Kidney (tissue), 14 donors: ENCODE measurements around the gene CUX1. TPM values are rescaled to one million over a fixed set of nuclear protein-coding genes. Genes with fewer than 3 reads are reported as not detected.

Source experiments
- DNase-seq, 5 donors: peaks; one replicate each; pipeline ENCODE4 v3.0.0-alpha.2; 2013 to 2020
- FAIRE-seq: peaks from 2 replicates; lab custom pipeline; 2012; peaks lifted over from hg19 to GRCh38; lab: Jason Lieb, UNC
- H3K27ac ChIP-seq, 2 donors: one replicate each; pipeline ENCODE4 v1.7.0; 2013; ENCODE audit warnings: low read depth in 2 of 2, low read length in 2 of 2, inconsistent platforms in 1 of 2
- H3K27me3 ChIP-seq: one replicate; pipeline ENCODE4 v1.7.1; 2013; ENCODE audit warnings: low read length, inconsistent platforms; ENCODE audit not compliant: control insufficient read depth, insufficient read depth
- H3K36me3 ChIP-seq, 3 donors: one replicate each; pipeline versions ENCODE4 v1.7.0 to v1.7.1; 2013; ENCODE audit warnings: low read length in 3 of 3, control low read depth in 1 of 3, inconsistent platforms in 1 of 3; ENCODE audit not compliant: insufficient read depth in 3 of 3, control insufficient read depth in 2 of 3
- H3K4me1 ChIP-seq, 3 donors: one replicate each; pipeline versions ENCODE4 v1.7.0 to v1.7.1; 2013; ENCODE audit warnings: low read length in 3 of 3, inconsistent platforms in 1 of 3, low read depth in 1 of 3; ENCODE audit not compliant: control insufficient read depth in 2 of 3, insufficient read depth in 2 of 3
- H3K4me3 ChIP-seq, 3 donors: one replicate each; pipeline versions ENCODE4 v1.7.0 to v1.8.1; 2013; ENCODE audit warnings: low read length in 3 of 3, control low read depth in 1 of 3, inconsistent platforms in 1 of 3
- H3K9ac ChIP-seq, 3 donors: one replicate each; pipeline versions ENCODE4 v1.7.0 to v1.7.1; 2013; ENCODE audit warnings: low read length in 3 of 3, control low read depth in 1 of 3, inconsistent platforms in 1 of 3
- H3K9me3 ChIP-seq, 3 donors: one replicate each; pipeline versions ENCODE4 v1.7.0 to v1.7.1; 2013; ENCODE audit warnings: low read length in 3 of 3, control low read depth in 1 of 3, inconsistent platforms in 1 of 3; ENCODE audit not compliant: control insufficient read depth in 2 of 3, insufficient read depth in 1 of 3
- CTCF ChIP-seq: IDR thresholded peaks from 3 replicates; pipeline ENCODE4 v1.5.1; 2012; ENCODE audit warnings: mild to moderate bottlenecking, moderate library complexity, borderline replicate concordance; ENCODE audit not compliant: insufficient read depth; ENCODE audit errors: extremely low read depth
- intact Hi-C: fragments of 100-400 bp; cut with DNase I; formaldehyde crosslinking; loops from one replicate; pipeline ENCODE4 v1.11.1; 2022
- polyA plus RNA-seq: library from polyadenylated mRNA; stranded (reverse); fragments of 350-450 nt; fragmentation: Illumina TruSeq; extraction: RNeasy Lipid Tissue Mini Kit (QIAGEN cat#74804); gene quantifications from one replicate; pipeline ENCODE4 v1.2.3, GENCODE V29; 2014; ENCODE audit warnings: low read depth, low replicate concordance; ENCODE audit not compliant: insufficient read depth
- total RNA-seq: library from RNA; stranded (reverse); fragmentation: NEBNext Ultra II Directional; extraction: Animal tissue kit (Norgen Biotek cat#: 25700); gene quantifications from one replicate; pipeline ENCODE4 v1.2.1, GENCODE V29; 2021
- donor health status: control.
- donor health status: control.
- donor health status: control.
- donor health status: control.
- donor health status: control.
- donor health status: DM: yes; HTN: yes; CAD: no.
- donor health status: Normal renal cell carcinoma (clear cell type).

CUX1 gene
- total and polyA plus RNA-seq, 2 donors from 2014 or later, result 71.4 to 126 TPM

- Histone ChIP-seq H3K4me3 (no peak overlapping the region), H3K36me3 (no peaks in the 10 kb centered on the region), H3K9me3 (no peaks in the 10 kb centered on the region), H3K27me3 (no peaks in the 10 kb centered on the region), H3K9ac (no peak overlapping the region), H3K27ac (no peak overlapping the region), H3K4me1 (peaks cover 7 to 17% (median 15%) of the 10 kb centered on the region in 3 donors)
- intact Hi-C loops, result no loop called here
- no peak for TF ChIP-seq CTCF
- FAIRE-seq (no peak), DNase-seq (no peak)
Measured at GRCh38 chr7:101853684-101854083, 36.3 kb downstream of the CUX1 start.

DNA sequence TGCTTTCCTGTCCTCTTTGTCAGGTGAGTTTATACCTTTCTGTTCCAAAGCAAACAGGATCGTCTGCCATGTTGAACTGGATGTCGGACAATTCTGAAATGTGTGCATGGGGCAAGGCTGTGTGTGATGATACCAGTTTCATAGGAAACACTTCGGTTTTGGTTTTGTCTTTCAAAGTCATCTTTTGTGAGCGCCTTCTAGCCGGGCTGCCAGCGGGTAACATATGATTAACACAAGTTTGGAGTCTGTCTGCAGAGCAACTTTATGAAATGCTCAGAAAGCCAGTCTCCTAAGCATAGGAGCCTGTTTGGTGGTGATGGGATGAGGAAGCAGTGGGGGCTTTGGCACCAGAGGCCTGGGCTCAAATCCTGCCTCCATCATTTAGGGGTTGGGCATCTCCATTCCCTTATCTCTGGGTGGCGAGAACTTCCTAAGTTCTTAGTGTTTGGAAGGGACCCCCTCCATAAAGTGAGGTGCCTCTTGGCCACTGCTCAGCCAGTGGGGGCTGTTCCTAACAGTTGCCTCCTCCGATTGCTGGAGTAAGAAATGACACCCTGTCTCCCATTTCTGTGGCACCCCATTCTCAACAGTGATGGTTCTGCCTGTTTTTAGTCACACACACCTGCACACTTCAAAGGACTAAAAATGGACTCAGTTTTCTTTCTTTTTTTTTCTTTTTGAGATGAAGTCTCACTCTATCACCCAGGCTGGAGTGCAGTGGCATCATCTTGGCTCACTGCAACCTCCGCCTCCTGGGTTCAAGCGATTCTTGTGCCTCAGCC, 36.8 kb downstream of the CUX1 start:
- no peak for TF ChIP-seq CTCF
- H3K4me3 ChIP-seq, result no peak overlapping the region
- intact Hi-C loops, result no loop called here
- H3K27me3 ChIP-seq, result no peaks in the 10 kb centered on the region
- H3K36me3 ChIP-seq, result no peaks in the 10 kb centered on the region
- peaks cover 7 to 17% (median 15%) of the 10 kb centered on the region in 3 donors for H3K4me1 ChIP-seq
- no peak overlapping the region for H3K9ac ChIP-seq
- FAIRE-seq, result no peak
- H3K9me3 ChIP-seq, result no peaks in the 10 kb centered on the region
- no peak for DNase-seq
- no peak overlapping the region for H3K27ac ChIP-seq

DNA sequence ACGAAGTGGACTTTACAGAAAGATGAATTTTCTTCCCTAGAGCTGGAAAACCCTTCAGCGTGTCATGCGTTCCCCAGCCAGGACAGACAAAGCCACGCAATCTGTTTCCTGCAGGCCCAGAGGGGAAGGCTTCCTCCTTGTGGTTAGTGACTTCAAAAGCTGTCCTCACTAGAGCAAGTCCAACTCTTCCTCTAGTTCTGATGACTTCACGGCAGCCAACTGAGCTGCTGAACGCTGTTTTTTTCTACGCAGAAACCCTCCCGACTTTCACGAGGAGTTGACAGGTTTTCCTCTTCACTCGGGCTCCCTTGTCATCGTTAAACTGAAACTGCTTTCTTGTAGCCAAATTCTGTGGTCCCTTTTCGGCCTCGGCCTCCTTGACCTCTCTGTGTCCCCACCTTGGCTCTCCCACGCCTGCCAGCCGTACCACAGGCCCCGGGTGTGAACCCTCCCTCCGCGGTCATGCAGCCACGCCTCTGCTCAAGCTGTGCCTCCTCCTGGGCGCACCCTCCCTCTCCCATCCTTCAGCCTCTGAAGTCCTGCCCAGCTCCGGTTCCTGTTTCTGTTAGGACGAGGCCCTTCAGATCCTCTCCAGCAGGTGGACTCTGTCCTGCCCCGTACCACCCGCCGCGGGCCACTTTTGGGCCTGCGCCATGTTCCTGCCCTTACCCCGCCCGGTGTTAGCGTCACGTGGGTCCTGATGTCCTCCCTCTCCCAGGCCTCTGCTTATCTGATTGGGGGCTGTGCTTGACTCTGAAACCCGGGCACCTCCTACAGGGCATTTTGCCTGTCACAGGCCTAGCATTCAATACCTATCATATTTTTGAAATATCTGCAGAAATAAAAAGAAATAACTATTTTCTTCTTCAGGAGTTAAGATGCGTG, 39.3 kb downstream of the CUX1 start:
- Histone ChIP-seq H3K36me3 (no peaks in the 10 kb centered on the region), H3K27ac (peak overlapping the region; percentile 77 to 90), H3K9ac (peak overlapping the region; percentile 11 to 75 (median 13)), H3K27me3 (no peaks in the 10 kb centered on the region), H3K9me3 (no peaks in the 10 kb centered on the region), H3K4me1 (peaks cover 9 to 29% (median 28%) of the 10 kb centered on the region in 3 donors), H3K4me3 (peak overlapping the region; percentile 40 to 60 (median 44))
- peak; percentile 59 to 96 (median 77) for DNase-seq
- peak; percentile 22 for TF ChIP-seq CTCF
- no peak for FAIRE-seq
- intact Hi-C loops, result no loop called here
